ENCODE results near the gene TRMT10B. TPM values are rescaled to one million over a fixed set of nuclear protein-coding genes. Genes with fewer than 3 reads are reported as not detected.

Gene TRMT10B
- total and polyA plus RNA-seq, 2 of the 13 experiments (the other 11 are each of a cell fraction or from before 2014, with no cell fraction given): 3.1 to 3.9 TPM

- TF ChIP-seq CENPT (CRISPR knock-in tag; IDR thresholded peaks at IDR 0.05; ENCODE audit: low read depth) (no peak), HOXA7 (CRISPR knock-in tag; IDR thresholded peaks at IDR 0.05) (no peak), SETDB1 (CRISPR knock-in tag; IDR thresholded peaks at IDR 0.05; ENCODE audit: borderline replicate concordance) (no peak), GTF3A (CRISPR knock-in tag; conservative IDR thresholded peaks at IDR 0.05) (peak; percentile 87; the same call in 1 of the 2 replicates), DMAP1 (CRISPR knock-in tag; IDR thresholded peaks at IDR 0.05) (peak; percentile 95), SIN3A (IDR thresholded peaks at IDR 0.05; ENCODE audit: borderline replicate concordance, low read depth, low read length) (peak; percentile 81; the same call in 1 of the 2 replicates), CAMTA2 (CRISPR knock-in tag; IDR thresholded peaks at IDR 0.05; ENCODE audit: borderline replicate concordance) (no peak; the same call in 1 of the 2 replicates), FUBP1 (CRISPR knock-in tag; IDR thresholded peaks at IDR 0.05; ENCODE audit: borderline replicate concordance) (peak; percentile 95; the same call in 1 of the 2 replicates), NFE2 (CRISPR knock-in tag; IDR thresholded peaks at IDR 0.05) (no peak), ZNF784 (CRISPR knock-in tag; IDR thresholded peaks at IDR 0.05; ENCODE audit: borderline replicate concordance) (peak; percentile 95), ZBTB8A (CRISPR knock-in tag; IDR thresholded peaks at IDR 0.05; ENCODE audit: borderline replicate concordance, low read depth) (no peak), ZNF770 (CRISPR knock-in tag; IDR thresholded peaks at IDR 0.05) (no peak), POLR2A (IDR thresholded peaks at IDR 0.05; ENCODE audit: insufficient read depth in 1 of 2, low read depth in 2 of 2, low read length in 2 of 2) (peak; percentile 95 to 96), TBX2 (CRISPR knock-in tag; IDR thresholded peaks at IDR 0.05; ENCODE audit: borderline replicate concordance) (peak; percentile 86), ZNF616 (CRISPR knock-in tag; IDR thresholded peaks at IDR 0.05; ENCODE audit: low read depth) (peak; percentile 55; the same call in 1 of the 2 replicates), TIGD3 (CRISPR knock-in tag; IDR thresholded peaks at IDR 0.05; ENCODE audit: borderline replicate concordance) (peak; percentile 57; the same call in 1 of the 2 replicates), E2F1 (CRISPR knock-in tag; IDR thresholded peaks at IDR 0.05) (peak; percentile 47; the same call in 1 of the 2 replicates), ZFP62 (CRISPR knock-in tag; IDR thresholded peaks at IDR 0.05) (no peak), MTF1 (CRISPR knock-in tag; IDR thresholded peaks at IDR 0.05) (no peak), ZNF160 (CRISPR knock-in tag; IDR thresholded peaks at IDR 0.05) (peak; percentile 45), ZNF431 (CRISPR knock-in tag; IDR thresholded peaks at IDR 0.05; ENCODE audit: borderline replicate concordance, low read depth) (no peak; the same call in 1 of the 2 replicates), KLF12 (CRISPR knock-in tag; IDR thresholded peaks at IDR 0.05; ENCODE audit: borderline replicate concordance) (no peak)
These were observed 31.2 kb downstream of the TRMT10B start, which contains the start of gene EXOSC3 (continued) for GRCh38 chr9:37784616-37785483.
